C4-2B (cell line): ENCODE results near the gene WDR90.

Source experiments
- H3K27ac ChIP-seq: fragments of 450-650 bp; 2 replicates; pipeline ENCODE4 v1.5.1; 2017
- CTCF ChIP-seq: fragments of 450-650 bp; conservative IDR thresholded peaks from 2 replicates; pipeline ENCODE4 v1.5.1; 2017; ENCODE audit warnings: mild to moderate bottlenecking
- ZFX ChIP-seq: fragments of 450-650 bp; IDR thresholded peaks from 2 replicates; pipeline ENCODE4 v1.6.1; 2017

The WDR90 gene

GRCh38 chr16:637081-638018, 11.8 kb upstream of the WDR90 start:
- TF ChIP-seq ZFX (no peak), CTCF (no peak)
- H3K27ac ChIP-seq, result peak overlapping the region; percentile 98

- peak overlapping the region; percentile 98; the same call in 1 of the 2 replicates for H3K27ac ChIP-seq
- TF ChIP-seq ZFX (no peak), CTCF (no peak)
Measured at GRCh38 chr16:638034-638543, 11.1 kb upstream of the WDR90 start.

- no peak for TF ChIP-seq ZFX
- no peak for TF ChIP-seq CTCF
- peak overlapping the region; percentile 98; the same call in 1 of the 2 replicates for H3K27ac ChIP-seq
Measured at GRCh38 chr16:638836-639235, 10.3 kb upstream of the WDR90 start.

GRCh38 chr16:640614-641013, 8.6 kb upstream of the WDR90 start:
- H3K27ac ChIP-seq, result peak overlapping the region; percentile 99; the same call in 1 of the 2 replicates
- TF ChIP-seq ZFX (no peak), CTCF (no peak)

- TF ChIP-seq ZFX (no peak), CTCF (no peak)
- H3K27ac ChIP-seq, result peak within 1 kb of the TSS; percentile 99
Measured at GRCh38 chr16:641326-642188, 7.6 kb upstream of the WDR90 start, which contains the start of gene MCRIP2. Gene MCRIP2, plus strand, starts transcription at chr16:641828. Its CDS starts 164 bp downstream, at chr16:641992.

- H3K27ac ChIP-seq, result peak overlapping the region; percentile 99
- TF ChIP-seq ZFX, result peak; percentile 82
- no peak for TF ChIP-seq CTCF
Measured at GRCh38 chr16:642189-643049, 6.7 kb upstream of the WDR90 start.
